ENCODE measurements around the gene RIMBP2.

The RIMBP2 gene

GRCh38 chr12:130459916-130460315 is 256.2 kb downstream of the RIMBP2 start:
- Histone ChIP-seq H3K4me3 (ENCODE audit: low read length) (no peak overlapping the region), H3K27ac (ENCODE audit: low read length) (no peak overlapping the region), H4K20me1 (ENCODE audit: insufficient read depth, low read length) (no peaks in the 10 kb centered on the region), H2AFZ (ENCODE audit: low read length) (no peak overlapping the region), H3K36me3 (replicated peaks; ENCODE audit: insufficient read depth, low read length) (no peaks in the 10 kb centered on the region), H3K9me3 (replicated peaks; ENCODE audit: insufficient read depth, low read length) (no peaks in the 10 kb centered on the region), H3F3A (ENCODE audit: insufficient read depth, low read length) (no peaks in the 10 kb centered on the region), H3K4me1 (ENCODE audit: low read length) (no peaks in the 10 kb centered on the region), H3K79me2 (ENCODE audit: low read length) (no peaks in the 10 kb centered on the region), H3K9me2 (replicated peaks; ENCODE audit: insufficient read depth, low read length) (no peaks in the 10 kb centered on the region), H3K27me3 (replicated peaks; ENCODE audit: insufficient read depth, low read length) (no peaks in the 10 kb centered on the region), H3K4me2 (ENCODE audit: low read depth, low read length) (no peak overlapping the region), H3K9ac (ENCODE audit: low read length) (no peak overlapping the region)
- TF ChIP-seq EZH2 (optimal IDR thresholded peaks at IDR 0.05; ENCODE audit: low read depth, low read length) (no peak), EZH2phosphoT487 (IDR thresholded peaks at IDR 0.05; ENCODE audit: low read length) (no peak)
- TF ChIP-seq, protein P1, sequence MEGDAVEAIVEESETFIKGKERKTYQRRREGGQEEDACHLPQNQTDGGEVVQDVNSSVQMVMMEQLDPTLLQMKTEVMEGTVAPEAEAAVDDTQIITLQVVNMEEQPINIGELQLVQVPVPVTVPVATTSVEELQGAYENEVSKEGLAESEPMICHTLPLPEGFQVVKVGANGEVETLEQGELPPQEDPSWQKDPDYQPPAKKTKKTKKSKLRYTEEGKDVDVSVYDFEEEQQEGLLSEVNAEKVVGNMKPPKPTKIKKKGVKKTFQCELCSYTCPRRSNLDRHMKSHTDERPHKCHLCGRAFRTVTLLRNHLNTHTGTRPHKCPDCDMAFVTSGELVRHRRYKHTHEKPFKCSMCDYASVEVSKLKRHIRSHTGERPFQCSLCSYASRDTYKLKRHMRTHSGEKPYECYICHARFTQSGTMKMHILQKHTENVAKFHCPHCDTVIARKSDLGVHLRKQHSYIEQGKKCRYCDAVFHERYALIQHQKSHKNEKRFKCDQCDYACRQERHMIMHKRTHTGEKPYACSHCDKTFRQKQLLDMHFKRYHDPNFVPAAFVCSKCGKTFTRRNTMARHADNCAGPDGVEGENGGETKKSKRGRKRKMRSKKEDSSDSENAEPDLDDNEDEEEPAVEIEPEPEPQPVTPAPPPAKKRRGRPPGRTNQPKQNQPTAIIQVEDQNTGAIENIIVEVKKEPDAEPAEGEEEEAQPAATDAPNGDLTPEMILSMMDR (IDR thresholded peaks at IDR 0.05; ENCODE audit: low read length) = no peak
- DNase-seq = no peak

DNA sequence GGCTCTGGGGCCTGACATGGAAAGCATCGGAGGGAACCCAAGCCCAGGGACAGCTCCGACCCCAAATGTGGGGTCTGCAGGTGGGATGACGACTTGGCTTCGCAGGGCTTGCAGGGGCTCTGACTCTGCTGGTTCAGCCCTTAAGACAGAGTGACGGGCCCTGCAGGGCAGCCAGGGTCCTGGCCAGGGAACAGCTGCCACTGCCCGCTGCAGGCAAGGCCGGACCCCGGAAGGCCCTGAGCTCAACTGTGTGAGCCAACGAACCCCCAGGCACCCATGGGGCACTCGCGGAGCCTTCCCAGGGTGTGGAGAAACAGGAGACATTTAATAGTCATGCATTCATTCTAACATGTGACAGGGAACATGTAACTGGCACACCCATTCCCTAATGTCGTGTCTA is 257.8 kb downstream of the RIMBP2 start:
- no peaks in the 10 kb centered on the region for H3K4me1 ChIP-seq (ENCODE audit: low read length)
- no peak for DNase-seq
- H2AFZ ChIP-seq (ENCODE audit: low read length) = no peak overlapping the region
- no peaks in the 10 kb centered on the region for H3K36me3 ChIP-seq (replicated peaks; ENCODE audit: insufficient read depth, low read length)
- no peaks in the 10 kb centered on the region for H3F3A ChIP-seq (ENCODE audit: insufficient read depth, low read length)
- no peak overlapping the region for H3K4me3 ChIP-seq (ENCODE audit: low read length)
- H3K27ac ChIP-seq (ENCODE audit: low read length) = no peak overlapping the region
- TF ChIP-seq, protein P1 (IDR thresholded peaks at IDR 0.05; ENCODE audit: low read length) = no peak
- TF ChIP-seq EZH2phosphoT487 (IDR thresholded peaks at IDR 0.05; ENCODE audit: low read length) (no peak), EZH2 (optimal IDR thresholded peaks at IDR 0.05; ENCODE audit: low read depth, low read length) (no peak)
- no peaks in the 10 kb centered on the region for H4K20me1 ChIP-seq (ENCODE audit: insufficient read depth, low read length)
- no peaks in the 10 kb centered on the region for H3K9me3 ChIP-seq (replicated peaks; ENCODE audit: insufficient read depth, low read length)
- no peak overlapping the region for H3K4me2 ChIP-seq (ENCODE audit: low read depth, low read length)
- no peaks in the 10 kb centered on the region for H3K9me2 ChIP-seq (replicated peaks; ENCODE audit: insufficient read depth, low read length)
- no peak overlapping the region for H3K9ac ChIP-seq (ENCODE audit: low read length)
- H3K27me3 ChIP-seq (replicated peaks; ENCODE audit: insufficient read depth, low read length) = no peaks in the 10 kb centered on the region
- no peaks in the 10 kb centered on the region for H3K79me2 ChIP-seq (ENCODE audit: low read length)

DNA sequence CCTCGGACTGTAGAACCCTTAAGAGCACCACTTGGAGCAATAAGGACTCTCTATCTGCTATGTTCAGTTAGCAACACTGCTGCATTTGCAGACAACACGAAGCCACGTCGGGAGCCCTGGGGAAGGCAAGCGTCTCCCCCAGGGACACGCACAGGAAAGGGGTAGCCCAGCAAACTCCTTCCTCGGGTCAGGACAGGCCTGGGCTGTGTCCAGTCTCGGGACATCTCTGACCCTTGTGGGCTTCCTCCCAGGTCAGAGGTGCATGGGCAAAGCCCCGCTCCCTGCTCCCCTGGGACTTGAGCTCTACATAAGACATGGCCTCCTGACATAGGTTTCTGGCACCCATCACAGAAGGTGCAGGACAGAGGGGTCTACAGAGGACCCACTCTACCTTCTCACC is 258.9 kb downstream of the RIMBP2 start:
- no peak overlapping the region for H3K9ac ChIP-seq (ENCODE audit: low read length)
- no peaks in the 10 kb centered on the region for H3K9me2 ChIP-seq (replicated peaks; ENCODE audit: insufficient read depth, low read length)
- H3K27ac ChIP-seq (ENCODE audit: low read length) = no peak overlapping the region
- no peaks in the 10 kb centered on the region for H3K79me2 ChIP-seq (ENCODE audit: low read length)
- DNase-seq = no peak
- no peaks in the 10 kb centered on the region for H3K27me3 ChIP-seq (replicated peaks; ENCODE audit: insufficient read depth, low read length)
- no peak overlapping the region for H2AFZ ChIP-seq (ENCODE audit: low read length)
- H3K4me1 ChIP-seq (ENCODE audit: low read length) = no peaks in the 10 kb centered on the region
- no peak for TF ChIP-seq EZH2 (optimal IDR thresholded peaks at IDR 0.05; ENCODE audit: low read depth, low read length)
- TF ChIP-seq, protein P1 (IDR thresholded peaks at IDR 0.05; ENCODE audit: low read length) = no peak
- no peak for TF ChIP-seq EZH2phosphoT487 (IDR thresholded peaks at IDR 0.05; ENCODE audit: low read length)
- no peaks in the 10 kb centered on the region for H3F3A ChIP-seq (ENCODE audit: insufficient read depth, low read length)
- H3K36me3 ChIP-seq (replicated peaks; ENCODE audit: insufficient read depth, low read length) = no peaks in the 10 kb centered on the region
- H4K20me1 ChIP-seq (ENCODE audit: insufficient read depth, low read length) = no peaks in the 10 kb centered on the region
- no peak overlapping the region for H3K4me3 ChIP-seq (ENCODE audit: low read length)
- no peaks in the 10 kb centered on the region for H3K9me3 ChIP-seq (replicated peaks; ENCODE audit: insufficient read depth, low read length)
- no peak overlapping the region for H3K4me2 ChIP-seq (ENCODE audit: low read depth, low read length)
